ENCODE data around the gene OR6K3. TPM values are rescaled to one million over a fixed set of nuclear protein-coding genes. Genes with fewer than 3 reads are reported as not detected.

The OR6K3 gene
- total and polyA plus RNA-seq, 2 of the 8 experiments (the other 6 are each of a cell fraction or from before 2014, with no cell fraction given), result not detected

DNA sequence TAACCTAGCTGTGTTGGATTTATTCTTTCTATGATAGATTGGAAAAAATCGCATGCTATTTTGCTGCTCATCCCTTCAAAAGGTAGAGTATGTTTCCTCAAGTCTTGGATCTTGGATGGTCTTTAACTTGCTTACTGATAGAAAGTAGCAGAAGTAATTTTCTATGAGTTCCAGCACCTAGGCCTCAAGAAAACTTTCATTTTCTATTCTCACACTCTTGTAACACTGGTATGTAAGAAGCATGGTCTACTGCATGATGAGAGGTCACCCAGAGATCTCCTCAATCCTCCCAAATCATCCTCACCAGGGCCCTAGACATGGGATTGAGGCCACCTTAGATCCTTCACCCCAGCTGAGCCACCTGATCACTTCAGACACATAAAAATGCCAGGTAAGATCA is 41.2 kb downstream of the OR6K3 start (continued):
- TF ChIP-seq EGR1 (IDR thresholded peaks at IDR 0.05; ENCODE audit: borderline replicate concordance, low read depth, low read length) (no peak), RFX5 (IDR thresholded peaks at IDR 0.05; ENCODE audit: borderline replicate concordance, low read depth, low read length) (no peak)
- TF ChIP-seq, protein P1, sequence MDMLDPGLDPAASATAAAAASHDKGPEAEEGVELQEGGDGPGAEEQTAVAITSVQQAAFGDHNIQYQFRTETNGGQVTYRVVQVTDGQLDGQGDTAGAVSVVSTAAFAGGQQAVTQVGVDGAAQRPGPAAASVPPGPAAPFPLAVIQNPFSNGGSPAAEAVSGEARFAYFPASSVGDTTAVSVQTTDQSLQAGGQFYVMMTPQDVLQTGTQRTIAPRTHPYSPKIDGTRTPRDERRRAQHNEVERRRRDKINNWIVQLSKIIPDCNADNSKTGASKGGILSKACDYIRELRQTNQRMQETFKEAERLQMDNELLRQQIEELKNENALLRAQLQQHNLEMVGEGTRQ (IDR thresholded peaks at IDR 0.05; ENCODE audit: low read length), result no peak
